HEK293 (cell line): ENCODE results near the gene YBX3.

Source experiments
- CTCF ChIA-PET: fragments of 350-600 bp; formaldehyde crosslinking; extraction: SDS; loops from one replicate; lab custom pipeline; 2021; ENCODE audit warnings: antibody characterized with exemption; lab: Yijun Ruan, JAX
- POLR2A ChIA-PET: fragments of 300-600 bp; formaldehyde crosslinking; extraction: SDS; loops from one replicate; lab custom pipeline; 2020; ENCODE audit warnings: antibody characterized with exemption, inconsistent platforms; lab: Yijun Ruan, JAX
- H3K27ac ChIP-seq: fragments of 200-500 bp; sonication (Bioruptor generic); 2 replicates; pipeline ENCODE4 v1.5.1; 2014; ENCODE audit warnings: low read depth, low read length, control low read depth, inconsistent platforms; ENCODE audit errors: extremely low read depth
- H3K36me3 ChIP-seq, 2 experiments: fragments of 200-500 bp in 1 of 2; sonication (Bioruptor generic) in 1 of 2; 1 replicate in 1 of 2; 2 replicates in 1 of 2; pipeline ENCODE4 v1.5.1; 2014 to 2017; ENCODE audit warnings: inconsistent platforms in 2 of 2, low read length in 2 of 2; ENCODE audit not compliant: control insufficient read depth in 2 of 2, insufficient read depth in 1 of 2
- H3K4me1 ChIP-seq: fragments of 200-500 bp; sonication (Bioruptor generic); 2 replicates; pipeline ENCODE4 v1.5.1; 2014; ENCODE audit warnings: mild to moderate bottlenecking, low read length, inconsistent platforms; ENCODE audit not compliant: control insufficient read depth, insufficient read depth
- H3K4me3 ChIP-seq: 2 replicates; pipeline ENCODE4 v1.5.1; 2011; ENCODE audit warnings: low read depth, mild to moderate bottlenecking, control low read depth, low read length, moderate library complexity
- H3K9me3 ChIP-seq: fragments of 200-500 bp; sonication (Bioruptor generic); 2 replicates; pipeline ENCODE4 v1.5.1; 2014; ENCODE audit warnings: low read depth, low read length, inconsistent platforms; ENCODE audit not compliant: control insufficient read depth, insufficient read depth
- ELK4 ChIP-seq: IDR thresholded peaks from 2 replicates; pipeline ENCODE4 v1.6.1; 2011; ENCODE audit warnings: mild to moderate bottlenecking, low read depth, low read length, borderline replicate concordance
- GLI2 ChIP-seq: fragments of 450-650 bp; formaldehyde crosslinking; IDR thresholded peaks from 2 replicates; pipeline ENCODE4; 2017; ENCODE audit warnings: missing biosample characterization, missing genetic modification characterization, low read depth, borderline replicate concordance
- HOXC10 ChIP-seq: sonication (generic); formaldehyde crosslinking; IDR thresholded peaks from 2 replicates; pipeline ENCODE4 v1.8.1; 2023; ENCODE audit warnings: mild to moderate bottlenecking, missing genetic modification reagents
- KLF10 ChIP-seq: fragments of 450-650 bp; IDR thresholded peaks from 2 replicates; pipeline ENCODE4 v1.5.1; 2018; ENCODE audit warnings: missing biosample characterization, mild to moderate bottlenecking, missing genetic modification characterization
- PATZ1 ChIP-seq: fragments of 450-650 bp; formaldehyde crosslinking; IDR thresholded peaks from 2 replicates; pipeline ENCODE4 v1.5.1; 2016; ENCODE audit warnings: missing biosample characterization, missing genetic modification characterization
- REPIN1 ChIP-seq: fragments of 450-650 bp; formaldehyde crosslinking; IDR thresholded peaks from 2 replicates; pipeline ENCODE4 v1.5.1; 2017; ENCODE audit warnings: missing biosample characterization, missing genetic modification characterization, low read depth
- SP2 ChIP-seq: fragments of 450-650 bp; formaldehyde crosslinking; IDR thresholded peaks from 2 replicates; pipeline ENCODE4 v1.5.1; 2016; ENCODE audit warnings: missing biosample characterization, missing genetic modification characterization
- SP3 ChIP-seq: fragments of 450-650 bp; formaldehyde crosslinking; IDR thresholded peaks from 2 replicates; pipeline ENCODE4 v1.5.1; 2016; ENCODE audit warnings: missing biosample characterization, missing genetic modification characterization
- SP7 ChIP-seq: fragments of 450-650 bp; formaldehyde crosslinking; IDR thresholded peaks from 2 replicates; pipeline ENCODE4 v1.5.1; 2016; ENCODE audit warnings: missing biosample characterization, missing genetic modification characterization
- ZBTB49 ChIP-seq: fragments of 450-650 bp; formaldehyde crosslinking; IDR thresholded peaks from 2 replicates; pipeline ENCODE4 v1.5.1; 2016; ENCODE audit warnings: missing biosample characterization, missing genetic modification characterization, low read depth
- ZNF10 ChIP-seq: fragments of 450-650 bp; formaldehyde crosslinking; IDR thresholded peaks from 2 replicates; pipeline ENCODE4 v1.5.1; 2017; ENCODE audit warnings: missing biosample characterization, missing genetic modification characterization
- ZNF2 ChIP-seq: fragments of 450-650 bp; formaldehyde crosslinking; IDR thresholded peaks from 2 replicates; pipeline ENCODE4 v1.5.1; 2016; ENCODE audit warnings: missing biosample characterization, missing genetic modification characterization
- ZNF248 ChIP-seq: fragments of 450-650 bp; formaldehyde crosslinking; IDR thresholded peaks from 2 replicates; pipeline ENCODE4 v1.5.1; 2017; ENCODE audit warnings: missing biosample characterization, missing genetic modification characterization
- ZNF302 ChIP-seq: fragments of 450-650 bp; formaldehyde crosslinking; IDR thresholded peaks from 2 replicates; pipeline ENCODE4 v1.5.1; 2016; ENCODE audit warnings: missing biosample characterization, missing genetic modification characterization, low read depth
- ZNF335 ChIP-seq: fragments of 450-650 bp; formaldehyde crosslinking; conservative IDR thresholded peaks from 2 replicates; pipeline ENCODE4 v1.5.1; 2016; ENCODE audit warnings: missing biosample characterization, missing genetic modification characterization
- ZNF354C ChIP-seq: fragments of 450-650 bp; formaldehyde crosslinking; IDR thresholded peaks from 2 replicates; pipeline ENCODE4 v1.5.1; 2016; ENCODE audit warnings: missing biosample characterization, missing genetic modification characterization, low read depth, borderline replicate concordance
- ZNF366 ChIP-seq: fragments of 450-650 bp; formaldehyde crosslinking; conservative IDR thresholded peaks from 2 replicates; pipeline ENCODE4 v1.5.1; 2016; ENCODE audit warnings: missing biosample characterization, missing genetic modification characterization
- ZNF433 ChIP-seq: fragments of 450-650 bp; formaldehyde crosslinking; IDR thresholded peaks from 2 replicates; pipeline ENCODE4 v1.5.1; 2016; ENCODE audit warnings: missing biosample characterization, missing genetic modification characterization, low read depth
- ZNF518A ChIP-seq: fragments of 450-650 bp; formaldehyde crosslinking; conservative IDR thresholded peaks from 2 replicates; pipeline ENCODE4 v1.5.1; 2016; ENCODE audit warnings: low read depth, missing biosample characterization, missing genetic modification characterization
- ZNF596 ChIP-seq: fragments of 450-650 bp; IDR thresholded peaks from 2 replicates; pipeline ENCODE4 v1.5.0; 2018; ENCODE audit warnings: missing biosample characterization, mild to moderate bottlenecking, missing genetic modification characterization, moderate library complexity
- ZNF639 ChIP-seq: fragments of 450-650 bp; formaldehyde crosslinking; IDR thresholded peaks from 2 replicates; pipeline ENCODE4 v1.5.1; 2016; ENCODE audit warnings: missing biosample characterization, missing genetic modification characterization
- ZNF701 ChIP-seq: fragments of 450-650 bp; formaldehyde crosslinking; IDR thresholded peaks from 2 replicates; pipeline ENCODE4 v1.5.1; 2016; ENCODE audit warnings: missing biosample characterization, missing genetic modification characterization
- ZNF785 ChIP-seq: fragments of 450-650 bp; formaldehyde crosslinking; IDR thresholded peaks from 2 replicates; pipeline ENCODE4 v1.5.1; 2016; ENCODE audit warnings: missing biosample characterization, missing genetic modification characterization

YBX3 gene

GRCh38 chr12:10721651-10722501 lies 1.2 kb downstream of the YBX3 start:
- peak overlapping the region; percentile 99 for H3K4me3 ChIP-seq
- H3K36me3 ChIP-seq = no peaks in the 10 kb centered on the region
- ChIA-PET CTCF (interaction anchor here (3.5 kb wide), 1 partner anchor 28 kb away, joined by 21 read pairs; no protein-coding TSS in a partner anchor), POLR2A (interaction anchor here (1.5 kb wide), 1 partner anchor 449 kb away, joined by 5 read pairs; the partner anchor contains the start of gene SMIM10L1)
- peaks cover 35% of the 10 kb centered on the region for H3K4me1 ChIP-seq
- H3K9me3 ChIP-seq = no peaks in the 10 kb centered on the region
- peak overlapping the region; percentile 96 for H3K27ac ChIP-seq
- TF ChIP-seq HOXC10 (no peak), ZNF785 (tag by site-specific recombination) (no peak), ZNF248 (no peak), ZNF2 (peak; percentile 90), ZNF518A (tag by site-specific recombination) (0 out of 2 replicates have a peak, but pooled peaks have one; percentile 29), PATZ1 (tag by site-specific recombination) (peak; percentile 93), ZNF596 (no peak), KLF10 (tag by site-specific recombination) (peak; percentile 83), ZNF302 (no peak), ZNF366 (peak; percentile 94), ZBTB49 (tag by site-specific recombination) (no peak), ELK4 (no peak), ZNF433 (tag by site-specific recombination) (no peak), ZNF335 (tag by site-specific recombination) (peak; percentile 100), SP2 (tag by site-specific recombination) (peak; percentile 79), ZNF639 (peak; percentile 52), ZNF701 (tag by site-specific recombination) (no peak), ZNF354C (tag by site-specific recombination) (no peak), ZNF10 (tag by site-specific recombination) (0 out of 2 replicates have a peak, but pooled peaks have one; percentile 7), SP3 (peak; percentile 62), GLI2 (tag by site-specific recombination) (no peak), REPIN1 (tag by site-specific recombination) (no peak), SP7 (peak; percentile 90)
